SU-DHL-6 (cell line): ENCODE results near the gene ZNF276.

Source experiments
- H2AFZ ChIP-seq: fragments of 200-600 bp; sonication (generic); 2 replicates; pipeline ENCODE4 v1.6.1; 2014; ENCODE audit warnings: low read depth, mild to moderate bottlenecking, moderate library complexity, mixed read lengths, antibody characterized with exemption, low read length; ENCODE audit not compliant: severe bottlenecking
- H3F3A ChIP-seq: fragments of 200-600 bp; shearing (Covaris generic); 2 replicates; pipeline ENCODE4 v1.6.0; 2016; ENCODE audit warnings: antibody characterized with exemption, mild to moderate bottlenecking; ENCODE audit not compliant: insufficient read depth
- H3K27ac ChIP-seq: fragments of 200-600 bp; sonication (generic); 2 replicates; pipeline ENCODE4 v1.5.1; 2016; ENCODE audit warnings: low read depth, mild to moderate bottlenecking, low read length, moderate library complexity, mixed read lengths
- H3K27me3 ChIP-seq: fragments of 200-600 bp; sonication (generic), shearing (Covaris generic); 2 replicates; pipeline ENCODE4 v1.6.0; 2014; ENCODE audit warnings: mild to moderate bottlenecking, low read length
- H3K36me3 ChIP-seq: fragments of 200-600 bp; sonication (generic); 2 replicates; pipeline ENCODE4 v1.6.1; 2014; ENCODE audit warnings: mild to moderate bottlenecking, low read length, mixed read lengths
- H3K4me2 ChIP-seq: fragments of 300-600, 200-600 bp; shearing (Covaris generic), sonication (generic); 2 replicates; pipeline ENCODE4 v1.6.0; 2014; ENCODE audit warnings: low read length, low read depth, mild to moderate bottlenecking; ENCODE audit not compliant: poor library complexity, severe bottlenecking
- H3K4me3 ChIP-seq: fragments of 200-600 bp; sonication (generic); 2 replicates; pipeline ENCODE4 v1.5.1; 2014; ENCODE audit warnings: antibody characterized with exemption, low read length, mild to moderate bottlenecking, mixed read lengths; ENCODE audit not compliant: insufficient read depth, poor library complexity, severe bottlenecking
- H3K79me2 ChIP-seq: fragments of 200-600 bp; sonication (generic); 2 replicates; pipeline ENCODE4 v1.6.1; 2014; ENCODE audit warnings: mild to moderate bottlenecking, low read length, moderate library complexity; ENCODE audit not compliant: insufficient read depth
- H3K9ac ChIP-seq: fragments of 200-600 bp; sonication (generic); 2 replicates; pipeline ENCODE4 v1.7.0; 2014; ENCODE audit warnings: mild to moderate bottlenecking, low read length
- H3K9me2 ChIP-seq: fragments of 200-600 bp; sonication (generic); replicated peaks from 2 replicates; pipeline ENCODE4 v1.6.1; 2014; ENCODE audit warnings: low read length; ENCODE audit not compliant: insufficient read depth
- H3K9me3 ChIP-seq: fragments of 200-600 bp; sonication (generic); 2 replicates; pipeline ENCODE4 v1.6.1; 2014; ENCODE audit warnings: low read length, mixed read lengths; ENCODE audit not compliant: insufficient read depth
- H4K20me1 ChIP-seq: fragments of 200-600 bp; sonication (generic); 2 replicates; pipeline ENCODE4 v1.6.1; 2014; ENCODE audit warnings: low read depth, mild to moderate bottlenecking, antibody characterized with exemption, low read length, moderate library complexity, mixed read lengths
- CTCF ChIP-seq: fragments of 200-600 bp; sonication (generic); IDR thresholded peaks from one replicate; pipeline ENCODE4 v1.5.1; 2017; ENCODE audit warnings: antibody characterized with exemption, mild to moderate bottlenecking, low read length, moderate library complexity; ENCODE audit not compliant: insufficient read depth, poor library complexity, severe bottlenecking
- EZH2phosphoT487 ChIP-seq: fragments of 200-600 bp; sonication (generic), shearing (Covaris generic); conservative IDR thresholded peaks from 2 replicates; pipeline ENCODE4 v1.6.1; 2018; ENCODE audit warnings: mild to moderate bottlenecking, antibody characterized with exemption, low read length, moderate library complexity, mixed read lengths

ZNF276 gene

GRCh38 chr16:89705006-89705405 lies 16.3 kb upstream of the ZNF276 start:
- TF ChIP-seq CTCF (no peak), EZH2phosphoT487 (no peak)
- H2AFZ ChIP-seq = no peak overlapping the region

GRCh38 chr16:89706518-89707260 lies 14.6 kb upstream of the ZNF276 start:
- Histone ChIP-seq H3K36me3 (no peaks in the 10 kb centered on the region), H3K4me2 (no peak overlapping the region), H3K9me3 (no peaks in the 10 kb centered on the region), H3K9me2 (no peaks in the 10 kb centered on the region), H3K27me3 (no peaks in the 10 kb centered on the region), H2AFZ (no peak overlapping the region), H3K9ac (no peak overlapping the region), H4K20me1 (no peaks in the 10 kb centered on the region), H3K79me2 (no peaks in the 10 kb centered on the region), H3K4me3 (no peak overlapping the region), H3F3A (no peaks in the 10 kb centered on the region), H3K27ac (no peak overlapping the region)
- no peak for TF ChIP-seq EZH2phosphoT487
- no peak for TF ChIP-seq CTCF

More at GRCh38 chr16:89705006-89705405, 16.3 kb upstream of the ZNF276 start:
- Histone ChIP-seq H3K79me2 (no peaks in the 10 kb centered on the region), H3K36me3 (no peaks in the 10 kb centered on the region), H3K27me3 (no peaks in the 10 kb centered on the region), H3K9me2 (no peaks in the 10 kb centered on the region), H3F3A (no peaks in the 10 kb centered on the region), H3K27ac (no peak overlapping the region), H3K4me2 (no peak overlapping the region), H4K20me1 (no peaks in the 10 kb centered on the region), H3K9ac (no peak overlapping the region), H3K9me3 (no peaks in the 10 kb centered on the region), H3K4me3 (no peak overlapping the region)

- Histone ChIP-seq H3K27ac (no peak overlapping the region), H3K9ac (no peak overlapping the region), H2AFZ (no peak overlapping the region), H3F3A (no peaks in the 10 kb centered on the region), H3K27me3 (no peaks in the 10 kb centered on the region), H3K4me3 (no peak overlapping the region), H3K79me2 (no peaks in the 10 kb centered on the region; the same call in 1 of the 2 replicates), H3K36me3 (no peaks in the 10 kb centered on the region), H4K20me1 (no peaks in the 10 kb centered on the region), H3K4me2 (no peak overlapping the region), H3K9me2 (no peaks in the 10 kb centered on the region), H3K9me3 (no peaks in the 10 kb centered on the region)
- no peak for TF ChIP-seq EZH2phosphoT487
- no peak for TF ChIP-seq CTCF
Observed at GRCh38 chr16:89707695-89708094, 13.6 kb upstream of the ZNF276 start.
